Measurements from ENCODE around the gene CADPS. TPM values are rescaled to one million over a fixed set of nuclear protein-coding genes. Genes with fewer than 3 reads are reported as not detected.

The CADPS gene
- total RNA-seq (6.6 and 8.1 TPM in 2 replicates), polyA plus RNA-seq (1.3 and 2.8 TPM in 2 replicates)

DNA sequence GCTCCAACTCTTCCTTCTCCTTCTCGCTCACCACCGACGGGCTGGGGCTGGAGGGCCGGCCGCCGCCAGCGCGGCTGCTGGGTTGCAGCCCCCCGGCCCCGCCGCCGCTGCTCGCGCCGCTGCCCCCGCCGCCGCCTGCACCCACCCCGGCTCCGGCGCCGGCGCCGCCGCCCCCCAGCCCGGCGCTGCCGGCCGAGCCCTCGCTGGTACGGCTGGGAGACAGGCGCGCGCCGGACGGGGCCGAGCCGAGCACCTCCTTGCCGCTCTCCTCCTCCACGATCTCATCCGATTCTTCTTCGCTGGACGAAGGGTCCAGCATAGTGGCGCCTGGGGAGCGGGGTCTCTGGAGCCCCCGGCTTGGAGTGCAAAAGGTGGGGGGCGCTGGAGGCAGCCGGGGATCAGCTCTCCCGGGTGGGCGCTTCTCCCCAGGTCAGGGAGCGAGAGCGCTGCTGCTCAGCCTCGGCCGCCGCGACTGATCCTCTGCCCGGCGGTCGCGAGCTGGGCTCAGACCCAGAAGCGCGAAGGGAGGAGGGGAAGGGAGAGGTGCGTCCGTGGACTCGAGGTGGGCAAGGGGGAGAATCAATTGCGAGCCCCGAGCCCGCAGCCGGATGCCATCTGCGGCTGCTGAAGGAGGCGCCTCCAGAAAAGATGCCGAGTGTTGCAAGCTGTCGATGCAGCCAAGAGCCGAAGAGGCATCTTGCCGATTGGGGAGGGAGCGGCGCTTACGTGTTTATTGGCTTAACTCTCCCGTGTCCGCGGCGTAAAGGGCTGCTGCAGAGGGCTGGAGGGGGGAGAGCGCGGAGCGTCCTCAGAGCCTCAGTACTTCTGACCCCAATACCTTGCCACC is at the start of gene CADPS:
Gene CADPS (minus strand): TSS at position 706 of the 847 bp plus-strand sequence. CDS start 387 bp downstream, at position 319.
- Histone ChIP-seq H3K27ac (no peak within 1 kb of the TSS), H3K36me3 (replicated peaks; ENCODE audit: insufficient read depth, low read depth) (no peaks in the 10 kb centered on the region), H2AFZ (peak within 1 kb of the TSS; percentile 37), H3K27me3 (peaks cover 64% of the 10 kb centered on the region), H4K20me1 (ENCODE audit: insufficient read depth, poor library complexity, severe bottlenecking) (no peaks in the 10 kb centered on the region), H3K9me2 (replicated peaks; ENCODE audit: insufficient read depth) (no peaks in the 10 kb centered on the region), H3K4me2 (peak within 1 kb of the TSS; percentile 96), H3K4me3 (peak within 1 kb of the TSS; percentile 36), H3K79me2 (no peaks in the 10 kb centered on the region), H3K9me3 (ENCODE audit: low read depth) (no peaks in the 10 kb centered on the region), H3K4me1 (ENCODE audit: insufficient read depth) (no peaks in the 10 kb centered on the region)
- peak; percentile 11 for DNase-seq (ENCODE audit: low spot score)
- WGBS (ENCODE audit: low lambda C conversion rate, missing lambda C conversion rate): 2% methylated on average over 54 of the region's 85 CpGs
- no peak for TF ChIP-seq EZH2 (IDR thresholded peaks at IDR 0.05; ENCODE audit: borderline replicate concordance)
- TF ChIP-seq, protein P1, sequence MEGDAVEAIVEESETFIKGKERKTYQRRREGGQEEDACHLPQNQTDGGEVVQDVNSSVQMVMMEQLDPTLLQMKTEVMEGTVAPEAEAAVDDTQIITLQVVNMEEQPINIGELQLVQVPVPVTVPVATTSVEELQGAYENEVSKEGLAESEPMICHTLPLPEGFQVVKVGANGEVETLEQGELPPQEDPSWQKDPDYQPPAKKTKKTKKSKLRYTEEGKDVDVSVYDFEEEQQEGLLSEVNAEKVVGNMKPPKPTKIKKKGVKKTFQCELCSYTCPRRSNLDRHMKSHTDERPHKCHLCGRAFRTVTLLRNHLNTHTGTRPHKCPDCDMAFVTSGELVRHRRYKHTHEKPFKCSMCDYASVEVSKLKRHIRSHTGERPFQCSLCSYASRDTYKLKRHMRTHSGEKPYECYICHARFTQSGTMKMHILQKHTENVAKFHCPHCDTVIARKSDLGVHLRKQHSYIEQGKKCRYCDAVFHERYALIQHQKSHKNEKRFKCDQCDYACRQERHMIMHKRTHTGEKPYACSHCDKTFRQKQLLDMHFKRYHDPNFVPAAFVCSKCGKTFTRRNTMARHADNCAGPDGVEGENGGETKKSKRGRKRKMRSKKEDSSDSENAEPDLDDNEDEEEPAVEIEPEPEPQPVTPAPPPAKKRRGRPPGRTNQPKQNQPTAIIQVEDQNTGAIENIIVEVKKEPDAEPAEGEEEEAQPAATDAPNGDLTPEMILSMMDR (IDR thresholded peaks at IDR 0.05; ENCODE audit: poor library complexity): no peak
- no peak for TF ChIP-seq EZH2phosphoT487 (IDR thresholded peaks at IDR 0.05; ENCODE audit: low read depth, severe bottlenecking, unreplicated experiment)

DNA sequence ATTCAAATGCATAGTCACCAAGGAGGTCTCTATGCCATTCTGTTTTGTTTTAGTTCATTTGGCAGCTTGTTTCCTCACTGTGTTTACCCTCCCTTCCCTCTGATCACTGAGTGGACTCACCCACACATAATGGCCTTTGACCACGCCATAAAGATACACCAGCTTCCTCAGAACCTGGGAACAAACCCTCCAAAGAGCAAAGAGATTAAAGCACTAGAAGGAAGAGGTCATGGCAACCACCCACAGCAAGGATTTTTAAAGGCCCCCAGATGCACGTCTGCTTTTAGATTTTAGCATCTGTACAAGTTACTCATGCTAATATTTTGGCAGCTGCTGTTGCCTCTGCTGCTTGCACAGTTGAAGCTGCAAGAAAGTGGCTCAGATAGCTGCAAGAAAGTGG is 47.9 kb upstream of the CADPS start:
- TF ChIP-seq, protein P1 (IDR thresholded peaks at IDR 0.05; ENCODE audit: poor library complexity): no peak
- TF ChIP-seq EZH2 (IDR thresholded peaks at IDR 0.05; ENCODE audit: borderline replicate concordance) (no peak), EZH2phosphoT487 (IDR thresholded peaks at IDR 0.05; ENCODE audit: low read depth, severe bottlenecking, unreplicated experiment) (no peak)
- Histone ChIP-seq H3K4me3 (no peak overlapping the region), H3K9me3 (ENCODE audit: low read depth) (no peaks in the 10 kb centered on the region), H3K36me3 (replicated peaks; ENCODE audit: insufficient read depth, low read depth) (no peaks in the 10 kb centered on the region), H3K4me1 (ENCODE audit: insufficient read depth) (peaks cover 4% of the 10 kb centered on the region), H3K4me2 (no peak overlapping the region), H3K9me2 (replicated peaks; ENCODE audit: insufficient read depth) (no peaks in the 10 kb centered on the region), H3K27me3 (no peaks in the 10 kb centered on the region), H4K20me1 (ENCODE audit: insufficient read depth, poor library complexity, severe bottlenecking) (no peaks in the 10 kb centered on the region), H3K27ac (no peak overlapping the region), H3K79me2 (no peaks in the 10 kb centered on the region), H2AFZ (no peak overlapping the region)
- WGBS (ENCODE audit: low lambda C conversion rate, missing lambda C conversion rate): 32% methylated on average over 2 of the region's 2 CpGs
- peak; percentile 53 for DNase-seq (ENCODE audit: low spot score)

DNA sequence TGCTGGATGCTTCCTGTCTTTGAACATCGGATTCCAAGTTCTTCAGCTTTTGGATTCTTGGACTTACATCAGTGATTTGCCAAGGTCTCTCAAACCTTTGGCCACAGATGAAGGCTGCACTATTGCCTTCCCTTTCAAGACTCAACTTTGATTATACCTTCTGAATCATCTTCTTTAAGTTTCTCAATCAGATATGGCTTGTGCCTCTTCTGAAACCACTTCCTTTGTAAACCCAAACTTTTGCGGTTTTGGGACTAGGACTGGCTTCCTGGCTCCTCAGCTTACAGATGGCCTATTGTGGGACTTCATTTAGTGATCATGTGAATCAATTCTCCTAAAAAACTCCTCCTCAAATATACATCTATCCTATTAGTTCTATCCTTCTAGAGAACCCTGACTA is 47.1 kb upstream of the CADPS start:
- no peak overlapping the region for H3K4me3 ChIP-seq
- no peak overlapping the region for H2AFZ ChIP-seq
- peaks cover 4% of the 10 kb centered on the region for H3K4me1 ChIP-seq (ENCODE audit: insufficient read depth)
- no peak for DNase-seq (ENCODE audit: low spot score)
- no peak overlapping the region for H3K4me2 ChIP-seq
- TF ChIP-seq EZH2phosphoT487 (IDR thresholded peaks at IDR 0.05; ENCODE audit: low read depth, severe bottlenecking, unreplicated experiment) (no peak), EZH2 (IDR thresholded peaks at IDR 0.05; ENCODE audit: borderline replicate concordance) (no peak)
- TF ChIP-seq, protein P1 (IDR thresholded peaks at IDR 0.05; ENCODE audit: poor library complexity): no peak
- H3K9me2 ChIP-seq (replicated peaks; ENCODE audit: insufficient read depth): no peaks in the 10 kb centered on the region
- no peaks in the 10 kb centered on the region for H3K79me2 ChIP-seq
- no peaks in the 10 kb centered on the region for H3K27me3 ChIP-seq
- H3K36me3 ChIP-seq (replicated peaks; ENCODE audit: insufficient read depth, low read depth): no peaks in the 10 kb centered on the region
- no peaks in the 10 kb centered on the region for H4K20me1 ChIP-seq (ENCODE audit: insufficient read depth, poor library complexity, severe bottlenecking)
- WGBS (ENCODE audit: low lambda C conversion rate, missing lambda C conversion rate): 84% methylated on average over 2 of the region's 2 CpGs
- H3K9me3 ChIP-seq (ENCODE audit: low read depth): no peaks in the 10 kb centered on the region
- H3K27ac ChIP-seq: no peak overlapping the region

Measured in hepatocyte (in vitro differentiated cells).